Regular cardiac myocyte (primary cell): ENCODE measurements around the gene FNIP1. TPM values are rescaled to one million over a fixed set of nuclear protein-coding genes. Genes with fewer than 3 reads are reported as not detected.

Source experiments
- total RNA-seq: library from RNA; depleted of rRNA; stranded (reverse); fragments of >200 nt; gene quantifications from 2 replicates; pipeline ENCODE4 v1.2.3, GENCODE V29; 2014

Gene FNIP1
- total RNA-seq = 32.4 and 74.7 TPM in 2 replicates

DNA sequence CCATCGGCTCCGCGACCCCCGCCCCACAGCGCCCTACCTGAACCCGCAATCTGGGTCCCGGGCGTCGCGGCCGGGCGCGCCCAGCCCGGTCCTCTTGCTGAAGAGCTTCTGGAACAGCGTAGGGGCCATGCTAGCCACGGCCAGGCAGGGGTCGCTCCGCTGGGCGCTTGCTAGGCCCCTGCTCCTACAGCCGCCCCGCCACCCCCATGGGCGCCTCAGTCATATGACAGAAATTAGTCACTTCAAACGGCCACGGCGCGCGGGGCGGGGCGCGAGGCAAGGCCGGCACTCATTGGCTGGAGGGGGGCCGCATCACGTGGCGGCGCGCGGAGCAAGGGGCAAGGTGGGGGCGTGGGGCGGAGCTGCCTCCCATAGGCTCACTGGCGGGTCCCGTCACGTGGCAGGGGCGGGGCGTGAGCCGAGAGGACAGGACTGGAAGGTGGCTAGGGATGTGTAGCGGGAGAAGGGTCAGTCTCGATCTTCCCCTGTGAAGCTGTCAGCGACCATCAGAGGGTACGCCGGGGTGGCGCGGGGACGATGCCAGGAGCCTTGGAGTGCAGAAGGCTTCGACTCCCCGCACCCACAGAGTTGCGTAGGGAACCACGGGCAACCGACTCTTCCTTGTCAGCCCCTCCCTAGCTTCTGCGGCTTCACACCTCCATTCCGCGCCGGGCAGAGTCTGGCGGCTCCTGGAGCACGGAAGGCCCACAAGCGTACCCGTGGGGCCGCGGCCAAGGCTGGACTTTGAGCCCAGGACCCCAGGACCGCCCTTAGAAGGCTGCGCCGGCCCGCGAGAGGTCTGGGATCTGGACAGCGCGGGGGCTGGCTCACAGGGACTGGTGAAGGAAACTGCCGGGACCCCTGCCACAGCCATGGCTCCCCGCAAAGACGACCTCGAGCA is at the start of gene FNIP1:
FNIP1 (minus strand) TSS at position 225 of the 901 bp plus-strand sequence; CDS start at position 129, 96 bp downstream.

GRCh38 chr5:131634996-131635683 is 161.7 kb downstream of the FNIP1 start, which contains the start of gene RAPGEF6:
Gene RAPGEF6, minus strand, starts transcription at chr5:131635229. Its CDS starts 199 bp downstream, at chr5:131635030.

Other genes with a start within 250 kb of the FNIP1 start
- gene RAPGEF6, start 161.8 kb downstream of the FNIP1 start, total RNA-seq = 14.1 and 17.3 TPM in 2 replicates
- gene MEIKIN, start 148.6 kb upstream of the FNIP1 start, total RNA-seq = under 0.01 TPM in 1 of 2 replicates, not detected in the other
- gene ACSL6, start 214.6 kb upstream of the FNIP1 start, total RNA-seq = under 0.01 TPM in 1 of 2 replicates, not detected in the other